HEK293 (cell line): ENCODE measurements around the gene ZNF513.

Experiments
- CTCF ChIA-PET: fragments of 350-600 bp; formaldehyde crosslinking; extraction: SDS; loops from one replicate; lab custom pipeline; 2021; ENCODE audit warnings: antibody characterized with exemption; lab: Yijun Ruan, JAX
- POLR2A ChIA-PET: fragments of 300-600 bp; formaldehyde crosslinking; extraction: SDS; loops from one replicate; lab custom pipeline; 2020; ENCODE audit warnings: antibody characterized with exemption, inconsistent platforms; lab: Yijun Ruan, JAX
- H3K27ac ChIP-seq: fragments of 200-500 bp; sonication (Bioruptor generic); 2 replicates; pipeline ENCODE4 v1.5.1; 2014; ENCODE audit warnings: low read depth, low read length, control low read depth, inconsistent platforms; ENCODE audit errors: extremely low read depth
- H3K36me3 ChIP-seq, 2 experiments: fragments of 200-500 bp in 1 of 2; sonication (Bioruptor generic) in 1 of 2; 1 replicate in 1 of 2; 2 replicates in 1 of 2; pipeline ENCODE4 v1.5.1; 2014 to 2017; ENCODE audit warnings: inconsistent platforms in 2 of 2, low read length in 2 of 2; ENCODE audit not compliant: control insufficient read depth in 2 of 2, insufficient read depth in 1 of 2
- H3K4me1 ChIP-seq: fragments of 200-500 bp; sonication (Bioruptor generic); 2 replicates; pipeline ENCODE4 v1.5.1; 2014; ENCODE audit warnings: mild to moderate bottlenecking, low read length, inconsistent platforms; ENCODE audit not compliant: control insufficient read depth, insufficient read depth
- H3K4me3 ChIP-seq: 2 replicates; pipeline ENCODE4 v1.5.1; 2011; ENCODE audit warnings: low read depth, mild to moderate bottlenecking, control low read depth, low read length, moderate library complexity
- H3K9me3 ChIP-seq: fragments of 200-500 bp; sonication (Bioruptor generic); 2 replicates; pipeline ENCODE4 v1.5.1; 2014; ENCODE audit warnings: low read depth, low read length, inconsistent platforms; ENCODE audit not compliant: control insufficient read depth, insufficient read depth
- GLI4 ChIP-seq: fragments of 450-650 bp; formaldehyde crosslinking; IDR thresholded peaks from 2 replicates; pipeline ENCODE4 v1.5.1; 2016; ENCODE audit warnings: missing biosample characterization, missing genetic modification characterization
- GLIS2 ChIP-seq: fragments of 450-650 bp; formaldehyde crosslinking; IDR thresholded peaks from 2 replicates; pipeline ENCODE4 v1.5.1; 2016; ENCODE audit warnings: missing biosample characterization, missing genetic modification characterization
- PRDM1 ChIP-seq: fragments of 450-650 bp; formaldehyde crosslinking; IDR thresholded peaks from 2 replicates; pipeline ENCODE4; 2016; ENCODE audit warnings: missing biosample characterization, missing genetic modification characterization
- ZFP3 ChIP-seq: fragments of 450-650 bp; formaldehyde crosslinking; IDR thresholded peaks from 2 replicates; pipeline ENCODE4 v1.5.1; 2016; ENCODE audit warnings: low read depth, missing biosample characterization, missing genetic modification characterization
- ZNF16 ChIP-seq: fragments of 450-650 bp; formaldehyde crosslinking; IDR thresholded peaks from 2 replicates; pipeline ENCODE4 v1.5.1; 2016; ENCODE audit warnings: low read depth, missing biosample characterization, missing genetic modification characterization
- ZNF2 ChIP-seq: fragments of 450-650 bp; formaldehyde crosslinking; IDR thresholded peaks from 2 replicates; pipeline ENCODE4 v1.5.1; 2016; ENCODE audit warnings: missing biosample characterization, missing genetic modification characterization
- ZNF202 ChIP-seq: fragments of 450-650 bp; formaldehyde crosslinking; IDR thresholded peaks from 2 replicates; pipeline ENCODE4 v1.5.1; 2016; ENCODE audit warnings: missing biosample characterization, missing genetic modification characterization, borderline replicate concordance
- ZNF544 ChIP-seq: fragments of 450-650 bp; formaldehyde crosslinking; IDR thresholded peaks from 2 replicates; pipeline ENCODE4 v1.5.0; 2017; ENCODE audit warnings: missing biosample characterization, missing genetic modification characterization
- ZNF555 ChIP-seq: fragments of 450-650 bp; formaldehyde crosslinking; conservative IDR thresholded peaks from 2 replicates; pipeline ENCODE4 v1.5.1; 2017; ENCODE audit warnings: missing biosample characterization, mild to moderate bottlenecking, missing genetic modification characterization, inconsistent platforms
- ZNF621 ChIP-seq: fragments of 450-650 bp; formaldehyde crosslinking; IDR thresholded peaks from 2 replicates; pipeline ENCODE4 v1.5.1; 2017; ENCODE audit warnings: missing biosample characterization, missing genetic modification characterization
- ZNF670 ChIP-seq: fragments of 450-650 bp; formaldehyde crosslinking; IDR thresholded peaks from 2 replicates; pipeline ENCODE4 v1.5.1; 2016; ENCODE audit warnings: missing biosample characterization, missing genetic modification characterization, low read depth
- ZNF843 ChIP-seq: fragments of 450-650 bp; formaldehyde crosslinking; IDR thresholded peaks from 2 replicates; pipeline ENCODE4 v1.5.1; 2016; ENCODE audit warnings: missing biosample characterization, missing genetic modification characterization
- TF ChIP-seq, protein P1 (sequence below): fragments of 450-650 bp; formaldehyde crosslinking; IDR thresholded peaks from 2 replicates; pipeline ENCODE4 v1.5.1; 2016; ENCODE audit warnings: missing biosample characterization, missing genetic modification characterization, low read depth
- TF ChIP-seq, protein P2 (sequence below): fragments of 450-650 bp; formaldehyde crosslinking; conservative IDR thresholded peaks from 2 replicates; pipeline ENCODE4 v1.5.1; 2016; ENCODE audit warnings: low read depth, missing biosample characterization, missing genetic modification characterization
- TF ChIP-seq, protein P3 (sequence below): fragments of 450-650 bp; formaldehyde crosslinking; IDR thresholded peaks from 2 replicates; pipeline ENCODE4 v1.5.1; 2017; ENCODE audit warnings: missing biosample characterization, missing genetic modification characterization
- TF ChIP-seq, protein P4 (sequence below): fragments of 450-650 bp; formaldehyde crosslinking; IDR thresholded peaks from 2 replicates; pipeline ENCODE4 v1.5.1; 2016; ENCODE audit warnings: missing biosample characterization, missing genetic modification characterization

ZNF513 gene

GRCh38 chr2:27376151-27376865 is 4.2 kb downstream of the ZNF513 start:
- Histone ChIP-seq H3K27ac (no peak overlapping the region; the same call in 1 of the 2 replicates), H3K9me3 (no peaks in the 10 kb centered on the region), H3K36me3 (peaks cover 27 to 80% of the 10 kb centered on the region in 2 experiments), H3K4me1 (no peaks in the 10 kb centered on the region; the same call in 1 of the 2 replicates), H3K4me3 (no peak overlapping the region)
- ChIA-PET POLR2A (interaction anchor here (1.1 to 3.4 kb wide), 2 partner anchors 20 to 33 kb away, joined by 4 to 9 read pairs; partner anchors contain the start of genes GTF3C2 and PPM1G), CTCF (no interaction called here)
- TF ChIP-seq ZFP3 (tag by site-specific recombination) (no peak), GLIS2 (tag by site-specific recombination) (no peak), ZNF16 (tag by site-specific recombination) (no peak), ZNF2 (tag by site-specific recombination) (no peak), ZNF843 (tag by site-specific recombination) (no peak), ZNF621 (no peak), ZNF670 (tag by site-specific recombination) (no peak), PRDM1 (tag by site-specific recombination) (no peak), ZNF555 (tag by site-specific recombination) (no peak), ZNF202 (tag by site-specific recombination) (no peak), GLI4 (no peak), ZNF544 (tag by site-specific recombination) (no peak)
- TF ChIP-seq, protein P1, sequence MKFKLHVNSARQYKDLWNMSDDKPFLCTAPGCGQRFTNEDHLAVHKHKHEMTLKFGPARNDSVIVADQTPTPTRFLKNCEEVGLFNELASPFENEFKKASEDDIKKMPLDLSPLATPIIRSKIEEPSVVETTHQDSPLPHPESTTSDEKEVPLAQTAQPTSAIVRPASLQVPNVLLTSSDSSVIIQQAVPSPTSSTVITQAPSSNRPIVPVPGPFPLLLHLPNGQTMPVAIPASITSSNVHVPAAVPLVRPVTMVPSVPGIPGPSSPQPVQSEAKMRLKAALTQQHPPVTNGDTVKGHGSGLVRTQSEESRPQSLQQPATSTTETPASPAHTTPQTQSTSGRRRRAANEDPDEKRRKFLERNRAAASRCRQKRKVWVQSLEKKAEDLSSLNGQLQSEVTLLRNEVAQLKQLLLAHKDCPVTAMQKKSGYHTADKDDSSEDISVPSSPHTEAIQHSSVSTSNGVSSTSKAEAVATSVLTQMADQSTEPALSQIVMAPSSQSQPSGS, result no peak
- TF ChIP-seq, protein P2, sequence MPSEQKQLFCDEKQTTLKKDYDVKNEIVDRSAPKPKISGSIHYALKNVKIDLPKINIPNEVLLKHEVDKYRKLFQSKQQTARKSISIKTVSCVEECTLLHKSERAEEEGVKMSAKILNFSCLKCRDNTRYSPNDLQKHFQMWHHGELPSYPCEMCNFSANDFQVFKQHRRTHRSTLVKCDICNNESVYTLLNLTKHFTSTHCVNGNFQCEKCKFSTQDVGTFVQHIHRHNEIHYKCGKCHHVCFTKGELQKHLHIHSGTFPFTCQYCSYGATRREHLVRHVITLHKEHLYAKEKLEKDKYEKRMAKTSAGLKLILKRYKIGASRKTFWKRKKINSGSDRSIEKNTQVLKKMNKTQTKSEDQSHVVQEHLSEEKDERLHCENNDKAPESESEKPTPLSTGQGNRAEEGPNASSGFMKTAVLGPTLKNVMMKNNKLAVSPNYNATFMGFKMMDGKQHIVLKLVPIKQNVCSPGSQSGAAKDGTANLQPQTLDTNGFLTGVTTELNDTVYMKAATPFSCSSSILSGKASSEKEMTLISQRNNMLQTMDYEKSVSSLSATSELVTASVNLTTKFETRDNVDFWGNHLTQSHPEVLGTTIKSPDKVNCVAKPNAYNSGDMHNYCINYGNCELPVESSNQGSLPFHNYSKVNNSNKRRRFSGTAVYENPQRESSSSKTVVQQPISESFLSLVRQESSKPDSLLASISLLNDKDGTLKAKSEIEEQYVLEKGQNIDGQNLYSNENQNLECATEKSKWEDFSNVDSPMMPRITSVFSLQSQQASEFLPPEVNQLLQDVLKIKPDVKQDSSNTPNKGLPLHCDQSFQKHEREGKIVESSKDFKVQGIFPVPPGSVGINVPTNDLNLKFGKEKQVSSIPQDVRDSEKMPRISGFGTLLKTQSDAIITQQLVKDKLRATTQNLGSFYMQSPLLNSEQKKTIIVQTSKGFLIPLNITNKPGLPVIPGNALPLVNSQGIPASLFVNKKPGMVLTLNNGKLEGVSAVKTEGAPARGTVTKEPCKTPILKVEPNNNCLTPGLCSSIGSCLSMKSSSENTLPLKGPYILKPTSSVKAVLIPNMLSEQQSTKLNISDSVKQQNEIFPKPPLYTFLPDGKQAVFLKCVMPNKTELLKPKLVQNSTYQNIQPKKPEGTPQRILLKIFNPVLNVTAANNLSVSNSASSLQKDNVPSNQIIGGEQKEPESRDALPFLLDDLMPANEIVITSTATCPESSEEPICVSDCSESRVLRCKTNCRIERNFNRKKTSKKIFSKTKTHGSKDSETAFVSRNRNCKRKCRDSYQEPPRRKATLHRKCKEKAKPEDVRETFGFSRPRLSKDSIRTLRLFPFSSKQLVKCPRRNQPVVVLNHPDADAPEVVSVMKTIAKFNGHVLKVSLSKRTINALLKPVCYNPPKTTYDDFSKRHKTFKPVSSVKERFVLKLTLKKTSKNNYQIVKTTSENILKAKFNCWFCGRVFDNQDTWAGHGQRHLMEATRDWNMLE (tag by site-specific recombination), result no peak
- TF ChIP-seq, protein P3, sequence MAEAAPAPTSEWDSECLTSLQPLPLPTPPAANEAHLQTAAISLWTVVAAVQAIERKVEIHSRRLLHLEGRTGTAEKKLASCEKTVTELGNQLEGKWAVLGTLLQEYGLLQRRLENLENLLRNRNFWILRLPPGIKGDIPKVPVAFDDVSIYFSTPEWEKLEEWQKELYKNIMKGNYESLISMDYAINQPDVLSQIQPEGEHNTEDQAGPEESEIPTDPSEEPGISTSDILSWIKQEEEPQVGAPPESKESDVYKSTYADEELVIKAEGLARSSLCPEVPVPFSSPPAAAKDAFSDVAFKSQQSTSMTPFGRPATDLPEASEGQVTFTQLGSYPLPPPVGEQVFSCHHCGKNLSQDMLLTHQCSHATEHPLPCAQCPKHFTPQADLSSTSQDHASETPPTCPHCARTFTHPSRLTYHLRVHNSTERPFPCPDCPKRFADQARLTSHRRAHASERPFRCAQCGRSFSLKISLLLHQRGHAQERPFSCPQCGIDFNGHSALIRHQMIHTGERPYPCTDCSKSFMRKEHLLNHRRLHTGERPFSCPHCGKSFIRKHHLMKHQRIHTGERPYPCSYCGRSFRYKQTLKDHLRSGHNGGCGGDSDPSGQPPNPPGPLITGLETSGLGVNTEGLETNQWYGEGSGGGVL (tag by site-specific recombination), result no peak
- TF ChIP-seq, protein P4, sequence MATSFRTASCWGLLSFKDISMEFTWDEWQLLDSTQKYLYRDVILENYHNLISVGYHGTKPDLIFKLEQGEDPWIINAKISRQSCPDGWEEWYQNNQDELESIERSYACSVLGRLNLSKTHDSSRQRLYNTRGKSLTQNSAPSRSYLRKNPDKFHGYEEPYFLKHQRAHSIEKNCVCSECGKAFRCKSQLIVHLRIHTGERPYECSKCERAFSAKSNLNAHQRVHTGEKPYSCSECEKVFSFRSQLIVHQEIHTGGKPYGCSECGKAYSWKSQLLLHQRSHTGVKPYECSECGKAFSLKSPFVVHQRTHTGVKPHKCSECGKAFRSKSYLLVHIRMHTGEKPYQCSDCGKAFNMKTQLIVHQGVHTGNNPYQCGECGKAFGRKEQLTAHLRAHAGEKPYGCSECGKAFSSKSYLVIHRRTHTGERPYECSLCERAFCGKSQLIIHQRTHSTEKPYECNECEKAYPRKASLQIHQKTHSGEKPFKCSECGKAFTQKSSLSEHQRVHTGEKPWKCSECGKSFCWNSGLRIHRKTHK (tag by site-specific recombination), result no peak
